ENCODE data around the gene KRTAP4-8. TPM values are rescaled to one million over a fixed set of nuclear protein-coding genes. Genes with fewer than 3 reads are reported as not detected.
"Not testable (repeated sequence)": the region's sequence is repeated elsewhere in the genome, so short reads cannot be mapped to it uniquely, and the experiment has no call there.

KRTAP4-8 gene
- total RNA-seq, result not detected
- long read RNA-seq, donor 1, result 0 reads
- long read RNA-seq, donor 2, result 0 reads

DNA sequence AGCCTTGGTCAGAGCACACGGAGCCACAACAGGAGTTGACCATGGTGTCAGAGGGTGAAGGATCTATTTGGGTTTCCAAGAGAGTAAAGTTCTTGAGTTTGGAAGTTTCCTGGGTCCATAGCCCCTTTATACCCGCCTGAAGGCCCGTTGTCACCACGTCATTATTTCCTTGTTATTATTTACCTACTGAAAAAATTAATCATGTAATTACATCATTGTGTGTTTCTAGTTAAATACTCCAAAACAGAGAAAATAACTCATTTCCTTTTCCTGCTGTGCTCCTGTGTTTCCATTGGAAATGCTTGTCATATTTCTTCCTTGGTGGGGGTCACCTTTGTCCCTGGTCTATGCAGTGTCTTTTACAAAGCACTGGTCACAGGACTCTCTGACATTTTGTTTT, at the start of gene KRTAP4-8:
Gene KRTAP4-8, minus strand, starts transcription at position 101 of the 400 bp plus-strand sequence. Its CDS starts 58 bp downstream, at position 43.
- intact Hi-C loops (cut with DNase I), result no loop called here
- no peak for DNase-seq (ENCODE audit: low spot score)

DNA sequence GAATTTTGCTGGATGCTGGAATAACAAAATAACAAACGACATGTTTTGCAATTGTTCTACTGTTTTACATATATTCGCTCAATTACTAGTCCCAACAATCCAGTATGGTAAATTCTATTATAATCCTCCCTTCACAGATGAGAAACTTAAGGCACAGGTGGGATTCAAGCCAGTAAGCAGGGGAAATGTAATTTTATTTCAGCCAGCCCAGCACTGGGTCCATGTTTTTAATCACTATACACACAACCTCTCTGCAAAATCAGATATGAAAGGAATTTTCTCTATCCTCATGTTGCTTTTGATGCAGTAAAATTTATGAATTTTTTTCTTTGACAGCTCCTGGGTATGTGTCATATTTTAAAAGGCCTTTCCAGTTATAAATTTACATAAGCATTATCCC, 47.3 kb upstream of the KRTAP4-8 start:
- DNase-seq (ENCODE audit: low spot score), result no peak
- intact Hi-C loops (cut with DNase I), result no loop called here

- intact Hi-C loops (cut with DNase I), result no loop called here
- DNase-seq (ENCODE audit: low spot score), result no peak
Observed at GRCh38 chr17:41144846-41145245, 46.9 kb upstream of the KRTAP4-8 start.

DNA sequence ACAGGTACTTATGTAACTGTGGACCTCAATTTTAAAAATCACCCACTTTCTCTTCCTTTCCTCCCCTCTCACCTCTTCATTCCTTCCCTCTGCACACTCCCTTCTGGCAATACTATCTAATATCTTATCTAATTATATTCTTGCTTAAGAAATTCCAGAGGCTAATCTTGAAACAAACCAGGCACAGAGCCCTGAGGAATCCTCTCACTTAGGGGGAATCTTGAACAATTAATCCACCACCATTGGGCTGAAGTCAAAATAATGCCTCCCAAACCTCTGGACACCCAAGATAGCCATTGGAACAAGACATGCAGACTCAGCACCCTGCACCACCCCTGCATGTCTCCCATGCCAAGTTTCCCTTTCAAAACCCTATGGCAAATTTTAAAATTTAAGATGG, 43.4 kb upstream of the KRTAP4-8 start:
- intact Hi-C loops (cut with DNase I), result no loop called here
- no peak for DNase-seq (ENCODE audit: low spot score)

DNA sequence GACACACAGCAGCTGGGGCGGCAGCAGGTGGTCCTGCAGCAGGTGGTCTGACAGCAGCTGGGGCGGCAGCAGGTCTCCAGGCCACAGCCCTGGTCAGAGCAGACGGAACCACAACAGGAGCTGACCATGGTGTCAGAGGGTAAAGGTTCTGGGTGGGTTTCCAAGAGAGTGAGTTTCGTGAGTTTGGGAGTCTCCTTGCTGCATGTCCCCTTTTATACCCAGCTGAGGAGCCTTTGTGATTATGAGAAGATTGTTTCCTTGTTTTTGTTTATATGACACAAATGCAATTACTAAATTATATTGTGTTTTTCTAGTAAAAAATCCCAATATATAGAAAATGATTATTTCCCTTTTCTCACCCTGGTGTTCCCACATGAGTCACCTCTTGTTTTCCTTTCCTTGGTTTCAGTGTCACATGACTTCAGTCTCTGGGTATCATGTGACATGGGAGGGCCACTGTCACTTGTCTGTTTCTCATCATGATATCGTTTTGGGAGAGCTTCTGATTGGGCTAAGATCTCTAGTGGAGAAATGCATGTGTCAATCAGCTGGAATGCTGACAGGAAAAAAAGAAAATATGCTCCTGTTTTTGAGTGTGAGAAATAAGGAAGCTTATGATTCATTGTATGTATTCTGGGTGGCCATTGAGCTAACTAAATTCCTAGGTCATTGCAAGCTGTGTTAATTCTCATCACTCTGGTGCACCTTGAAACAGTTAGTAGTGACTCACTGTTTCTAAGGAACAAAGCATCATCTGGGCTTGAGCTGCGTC, 42.6 kb upstream of the KRTAP4-8 start, which contains the start of gene KRTAP4-6:
Gene KRTAP4-6, minus strand, starts transcription at position 185 of the 772 bp plus-strand sequence. Its CDS starts 57 bp downstream, at position 128.
- no peak for DNase-seq (ENCODE audit: low spot score)
- intact Hi-C loops (cut with DNase I), result no loop called here

DNA sequence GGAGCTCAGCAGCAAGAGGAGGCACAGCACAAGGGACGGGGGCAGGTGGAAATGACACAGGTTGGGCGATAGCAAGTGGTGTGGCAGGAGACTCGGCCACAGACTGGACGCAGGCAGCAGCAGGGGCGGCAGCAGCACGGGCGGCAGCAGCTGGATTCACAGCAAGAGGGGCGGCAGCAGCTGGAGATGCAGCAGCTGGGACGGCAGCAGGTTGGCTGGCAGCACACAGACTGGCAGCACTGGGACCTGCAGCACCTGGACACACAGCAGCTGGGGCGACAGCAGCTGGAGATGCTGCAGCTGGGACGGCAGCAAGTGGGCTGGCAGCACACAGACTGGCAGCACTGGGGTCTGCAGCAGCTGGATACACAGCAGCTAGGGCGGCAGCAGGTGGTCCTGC, 41.9 kb upstream of the KRTAP4-8 start:
- peak; percentile 67 for DNase-seq (ENCODE audit: low spot score)
- intact Hi-C loops (cut with DNase I), result not testable (repeated sequence)

GRCh38 chr17:41133880-41134735, 36.2 kb upstream of the KRTAP4-8 start:
- no peak for DNase-seq (ENCODE audit: low spot score)
- intact Hi-C loops (cut with DNase I), result no loop called here

- DNase-seq (ENCODE audit: low spot score), result no peak
- intact Hi-C loops (cut with DNase I), result no loop called here
Observed at GRCh38 chr17:41131979-41132378, 34.0 kb upstream of the KRTAP4-8 start.

DNA sequence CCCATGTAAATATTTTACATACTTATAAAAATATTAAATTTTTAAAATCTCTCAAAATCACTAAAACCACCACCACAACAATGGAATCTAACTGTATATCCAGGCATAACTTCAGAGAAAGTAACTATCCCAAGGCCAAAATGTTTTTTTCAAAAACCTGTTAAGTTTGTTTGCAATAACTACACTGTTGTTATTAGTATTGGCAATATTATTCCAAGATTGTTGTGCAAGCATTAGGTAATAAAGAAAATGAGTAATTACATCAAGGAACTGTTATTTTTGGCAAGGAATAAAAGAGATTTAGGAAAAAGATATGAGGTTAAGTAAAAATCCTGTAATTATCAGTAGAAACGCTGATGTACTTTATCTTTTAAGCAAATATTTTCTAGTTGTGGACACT, 29.4 kb upstream of the KRTAP4-8 start:
- intact Hi-C loops (cut with DNase I), result no loop called here
- no peak for DNase-seq (ENCODE audit: low spot score)

GRCh38 chr17:41126412-41126811, 28.5 kb upstream of the KRTAP4-8 start:
- DNase-seq (ENCODE audit: low spot score), result no peak
- intact Hi-C loops (cut with DNase I), result no loop called here

- intact Hi-C loops (cut with DNase I), result no loop called here
- no peak for DNase-seq (ENCODE audit: low spot score)
Observed at GRCh38 chr17:41125064-41125463, 27.1 kb upstream of the KRTAP4-8 start.

DNA sequence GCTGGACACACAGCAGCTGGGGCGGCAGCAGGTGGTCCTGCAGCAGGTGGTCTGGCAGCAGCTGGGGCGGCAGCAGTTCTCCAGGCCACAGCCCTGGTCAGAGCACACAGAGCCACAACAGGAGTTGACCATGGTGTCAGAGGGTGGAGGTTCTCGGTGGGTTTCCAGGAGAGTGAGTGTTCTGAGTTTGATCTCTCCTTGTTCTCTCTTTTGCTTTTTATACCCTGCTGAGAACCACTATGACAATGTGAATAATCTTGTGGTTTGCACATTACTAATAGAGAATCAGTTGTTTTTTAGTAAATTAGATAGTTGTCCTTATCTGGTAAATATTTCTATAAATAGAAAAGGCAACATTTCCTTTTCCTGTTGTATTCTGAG, 26.0 kb upstream of the KRTAP4-8 start, which contains the start of gene KRTAP4-12:
Gene KRTAP4-12, minus strand, starts transcription at position 192 of the 381 bp plus-strand sequence. Its CDS starts 60 bp downstream, at position 132.
- DNase-seq (ENCODE audit: low spot score); intact Hi-C loops (cut with DNase I): not testable (repeated sequence)

DNA sequence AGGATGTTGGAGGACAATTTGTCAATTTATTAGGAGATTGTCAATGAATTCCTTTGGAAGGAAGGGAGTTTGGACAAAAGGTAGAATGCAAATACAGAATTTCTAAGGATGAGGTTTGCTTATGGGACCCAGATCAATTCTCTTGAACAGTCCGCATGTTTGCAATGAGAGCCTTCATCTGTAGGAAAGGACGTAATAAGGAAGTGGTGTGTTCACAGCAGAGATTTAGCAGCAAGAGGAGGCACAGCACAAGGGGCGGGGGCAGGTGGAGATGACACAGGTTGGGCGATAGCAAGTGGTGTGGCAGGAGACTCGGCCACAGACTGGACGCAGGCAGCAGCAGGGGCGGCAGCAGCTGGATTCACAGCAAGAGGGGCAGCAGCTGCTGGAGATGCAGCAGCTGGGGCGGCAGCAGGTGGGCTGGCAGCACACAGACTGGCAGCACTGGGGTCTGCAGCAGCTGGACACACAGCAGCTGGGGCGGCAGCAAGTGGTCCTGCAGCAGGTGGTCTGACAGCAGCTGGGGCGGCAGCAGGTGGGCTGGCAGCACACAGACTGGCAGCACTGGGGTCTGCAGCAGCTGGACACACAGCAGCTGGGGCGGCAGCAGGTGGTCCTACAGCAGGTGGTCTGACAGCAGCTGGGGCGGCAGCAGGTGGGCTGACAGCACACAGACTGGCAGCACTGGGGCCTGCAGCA, 25.5 kb upstream of the KRTAP4-8 start:
- intact Hi-C loops (cut with DNase I); DNase-seq (ENCODE audit: low spot score): not testable (repeated sequence)

GRCh38 chr17:41121742-41122141, 23.8 kb upstream of the KRTAP4-8 start:
- intact Hi-C loops (cut with DNase I), result no loop called here
- no peak for DNase-seq (ENCODE audit: low spot score)

DNA sequence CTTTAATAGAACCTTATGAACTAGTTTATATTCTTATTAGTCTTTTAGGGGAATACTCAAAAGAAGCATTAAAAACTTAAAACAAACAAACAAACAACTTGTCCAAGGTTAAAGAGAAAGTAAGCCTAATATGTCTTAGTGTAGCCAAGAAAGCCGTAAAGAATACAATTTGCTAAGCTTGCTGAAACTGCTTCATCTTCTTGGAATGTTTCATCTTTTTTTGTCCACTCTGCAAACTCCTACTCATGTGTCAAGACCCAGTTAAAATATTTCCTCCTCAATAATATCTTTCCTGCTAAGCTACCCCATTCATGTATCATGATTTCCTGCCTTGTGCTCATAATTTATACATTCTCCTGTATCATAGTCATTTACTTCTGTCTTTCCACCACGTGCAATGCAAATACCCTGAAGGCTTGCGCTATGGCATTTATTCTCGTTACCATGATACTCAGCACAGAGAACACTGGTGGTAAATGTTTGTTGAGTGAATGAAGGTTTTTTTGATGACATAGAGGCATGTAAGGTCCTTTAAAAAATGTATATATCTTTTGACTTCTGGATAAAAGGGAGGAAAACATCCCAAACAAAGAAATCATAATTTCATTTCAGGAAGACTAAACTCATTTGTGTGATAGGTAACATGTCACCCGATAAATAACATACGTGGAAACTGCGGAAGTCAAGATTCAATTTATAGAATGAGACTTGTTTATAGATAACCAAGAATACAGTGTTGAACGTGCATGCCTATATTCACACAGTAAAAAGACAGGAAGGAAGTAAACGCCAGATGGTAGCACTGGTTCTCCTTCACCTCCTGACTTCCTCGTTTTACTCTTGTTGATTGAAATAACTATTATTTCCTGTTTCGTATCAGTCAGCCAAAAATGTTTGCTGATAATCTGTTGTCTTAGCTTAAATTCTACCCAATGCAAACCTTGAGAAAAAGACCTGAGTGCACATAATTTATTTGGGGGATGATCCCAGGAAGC, 22.1 kb upstream of the KRTAP4-8 start:
- DNase-seq (ENCODE audit: low spot score); intact Hi-C loops (cut with DNase I): not testable (repeated sequence)

DNA sequence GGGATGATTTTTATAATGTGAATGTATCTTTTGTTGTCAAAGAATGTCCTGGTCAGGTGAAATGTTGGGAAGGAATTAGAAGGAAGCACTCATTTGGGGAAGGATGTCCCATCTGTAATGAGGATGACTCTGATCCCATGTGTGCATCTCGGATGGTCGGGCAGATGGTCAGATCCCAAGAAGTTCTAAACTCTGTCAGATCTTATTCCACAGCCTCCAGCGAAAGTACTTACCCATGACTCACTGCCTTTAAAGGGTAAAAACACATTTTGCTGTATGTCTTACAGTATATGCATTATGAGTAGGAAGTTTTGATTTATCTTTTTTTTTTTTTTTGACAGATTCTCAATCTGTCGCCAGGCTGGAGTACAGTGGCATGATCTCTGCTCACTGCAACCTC, 20.8 kb upstream of the KRTAP4-8 start:
- DNase-seq (ENCODE audit: low spot score), result no peak
- intact Hi-C loops (cut with DNase I), result no loop called here

GRCh38 chr17:41117846-41118386, 20.0 kb upstream of the KRTAP4-8 start, which contains the start of gene KRTAP4-11:
KRTAP4-11 (minus strand) TSS chr17:41118373; CDS start chr17:41118315, 58 bp downstream.
- intact Hi-C loops (cut with DNase I); DNase-seq (ENCODE audit: low spot score): not testable (repeated sequence)

DNA sequence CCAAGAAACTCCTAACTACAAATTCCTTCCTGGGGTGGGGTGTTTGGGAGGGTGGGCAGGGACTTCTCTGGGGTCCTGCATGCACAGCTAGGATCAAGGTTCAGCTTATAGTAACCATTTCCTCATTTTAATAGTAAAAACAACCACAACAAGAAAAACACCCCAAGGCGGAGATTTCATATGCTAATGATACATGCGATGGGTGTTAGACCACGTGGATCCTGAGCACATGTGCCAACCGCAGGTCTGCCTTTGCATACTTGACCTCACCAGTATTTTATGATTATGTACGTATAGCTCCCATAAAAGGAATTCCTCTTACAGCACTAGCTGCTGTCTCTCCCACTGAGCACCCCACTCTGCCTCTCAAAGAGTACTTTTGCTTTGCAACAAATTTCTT, 18.4 kb upstream of the KRTAP4-8 start:
- no peak for DNase-seq (ENCODE audit: low spot score)
- intact Hi-C loops (cut with DNase I), result no loop called here
